Activated CD8-positive, alpha-beta memory T cell treated with anti-CD3 and anti-CD28 coated beads, Interleukin-2, amount 50 U/mL, for 24 hours (primary cell): ENCODE data around the gene MAPRE3.

Experiments used
- DNase-seq: peaks from one replicate; pipeline ENCODE4 v3.0.0-alpha.2; 2020; ENCODE audit errors: extremely low read depth

Gene MAPRE3

DNA sequence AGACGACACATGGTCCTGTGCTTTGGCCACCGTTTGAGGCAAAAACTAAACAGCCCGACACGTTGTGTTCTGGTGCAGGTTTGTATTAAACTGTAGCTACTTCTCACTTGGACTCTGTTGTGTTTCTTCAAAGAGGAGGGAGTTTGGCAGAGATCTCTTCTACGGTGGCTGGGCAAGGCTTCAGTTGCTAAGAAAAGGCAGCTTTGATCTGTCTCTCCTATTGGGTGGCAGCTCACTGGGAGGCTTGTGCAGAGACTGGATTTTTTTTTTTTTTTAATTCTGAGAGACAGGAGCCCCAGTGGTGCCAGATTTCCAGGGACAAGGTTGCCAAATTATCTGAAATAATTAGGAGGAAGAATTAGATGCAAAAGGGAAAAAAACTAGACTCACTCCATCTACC is 20.2 kb upstream of the MAPRE3 start:
- DNase-seq, result no peak

DNA sequence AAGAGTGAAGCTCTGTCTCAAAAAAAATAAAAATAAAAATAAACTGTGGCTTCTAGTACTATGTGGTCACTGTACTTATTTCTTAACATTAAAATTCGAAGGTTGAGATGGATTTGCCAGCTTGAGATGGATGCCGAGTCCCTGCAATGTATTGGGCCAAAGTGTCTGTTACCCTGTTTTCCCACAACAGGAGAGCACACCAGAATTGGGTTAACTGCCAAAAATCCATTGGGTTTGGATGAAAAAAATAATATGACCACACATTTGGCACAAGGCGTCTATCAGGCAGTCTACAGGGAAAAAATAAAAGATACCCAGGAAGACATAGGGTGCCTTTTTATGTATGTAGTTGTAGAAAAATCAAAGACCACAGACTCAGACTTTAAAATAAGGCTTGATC is 19.2 kb upstream of the MAPRE3 start:
- DNase-seq, result no peak

DNA sequence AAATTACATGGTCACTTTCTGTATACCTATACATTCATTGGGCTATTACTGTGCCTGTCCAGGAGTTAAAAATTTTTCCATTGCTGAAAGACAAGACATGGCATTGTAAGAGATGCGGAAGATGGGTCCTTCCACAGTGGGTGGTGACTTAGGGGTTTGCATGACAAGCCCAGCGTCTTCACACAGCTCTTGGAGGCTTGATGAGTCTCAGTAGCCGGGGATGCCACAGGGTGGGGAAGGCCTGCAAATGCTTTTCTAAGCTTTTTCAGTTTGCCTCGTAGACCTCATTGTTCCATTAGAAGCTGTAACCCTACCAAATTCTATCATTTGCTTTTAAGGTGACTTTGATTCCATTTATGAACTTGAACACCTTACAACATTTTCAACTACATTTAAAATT is 18.1 kb upstream of the MAPRE3 start:
- DNase-seq, result no peak

DNA sequence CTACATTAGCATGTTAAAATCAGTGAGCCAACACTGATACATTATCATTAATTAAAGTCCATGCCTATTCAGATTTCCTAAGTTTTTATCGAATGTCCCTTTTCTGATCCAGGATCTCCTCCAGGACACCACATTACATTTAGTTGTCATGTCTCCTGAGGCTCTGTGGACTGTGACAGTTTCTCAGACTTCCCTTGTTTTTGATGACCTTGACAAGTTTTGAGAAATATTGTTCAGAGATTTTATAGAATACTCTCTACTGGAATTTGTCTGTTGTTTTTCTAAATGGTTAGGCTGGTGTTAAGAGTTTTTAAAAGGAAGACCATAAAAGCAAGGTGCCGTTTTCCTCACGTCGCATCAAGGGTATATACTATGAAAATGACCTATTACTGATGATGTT is 16.3 kb upstream of the MAPRE3 start:
- DNase-seq, result no peak

DNA sequence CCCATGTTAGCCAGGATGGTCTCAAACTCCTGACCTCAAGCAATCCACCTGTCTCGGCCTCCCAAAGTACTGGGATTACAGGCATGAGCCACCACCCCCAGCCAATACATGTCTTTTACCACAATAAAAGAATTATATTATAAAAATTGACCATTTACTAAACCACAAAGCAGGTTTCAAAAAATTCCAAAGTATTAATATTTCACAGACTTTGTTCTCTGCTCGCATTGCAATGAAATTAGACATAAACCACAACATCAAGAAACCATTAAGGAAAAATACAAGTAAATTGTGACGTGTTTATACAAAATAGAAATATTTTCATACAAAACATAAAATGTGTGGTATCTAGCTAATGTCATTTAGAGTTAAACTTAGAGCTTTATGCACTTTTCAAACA is 13.4 kb upstream of the MAPRE3 start:
- no peak for DNase-seq

DNA sequence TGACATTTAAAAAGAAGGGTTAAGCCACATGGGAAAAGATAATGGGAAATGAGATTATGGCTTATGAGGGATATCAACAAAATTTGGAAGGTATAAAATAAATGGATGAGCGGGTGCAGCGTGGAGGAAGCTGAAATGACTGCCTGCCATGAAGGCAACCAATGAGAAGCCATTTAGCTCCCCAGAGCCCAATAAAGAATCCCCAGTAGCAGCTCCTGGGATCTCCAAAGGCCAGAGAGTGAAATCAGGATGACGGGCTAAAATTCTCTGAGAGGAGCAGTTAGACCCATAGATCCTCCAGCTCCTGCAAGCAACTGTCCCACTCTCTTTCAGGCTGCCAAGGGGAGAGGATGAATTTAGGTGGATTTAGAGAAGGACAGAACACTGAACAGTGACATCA is 12.9 kb upstream of the MAPRE3 start:
- no peak for DNase-seq

DNA sequence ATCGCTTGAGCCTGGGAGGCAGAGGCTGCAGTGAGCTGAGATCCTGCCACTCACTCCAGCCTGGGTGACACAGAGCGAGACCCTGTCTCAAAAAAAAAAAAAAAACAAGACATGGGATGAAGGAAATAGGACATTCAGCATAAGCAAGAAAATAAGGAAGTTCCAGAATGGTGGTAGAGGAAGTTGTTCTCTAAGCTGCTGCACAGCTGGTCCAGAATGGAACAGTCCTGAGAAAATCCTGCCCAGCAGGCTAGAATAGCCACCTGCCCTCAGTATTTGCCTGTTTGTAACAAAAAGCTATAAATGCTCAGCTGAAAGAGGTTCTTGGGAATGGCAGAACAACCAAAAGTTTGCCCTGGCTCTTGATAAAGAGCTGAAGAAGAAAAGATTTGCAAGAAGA is 11.1 kb upstream of the MAPRE3 start:
- no peak for DNase-seq

DNA sequence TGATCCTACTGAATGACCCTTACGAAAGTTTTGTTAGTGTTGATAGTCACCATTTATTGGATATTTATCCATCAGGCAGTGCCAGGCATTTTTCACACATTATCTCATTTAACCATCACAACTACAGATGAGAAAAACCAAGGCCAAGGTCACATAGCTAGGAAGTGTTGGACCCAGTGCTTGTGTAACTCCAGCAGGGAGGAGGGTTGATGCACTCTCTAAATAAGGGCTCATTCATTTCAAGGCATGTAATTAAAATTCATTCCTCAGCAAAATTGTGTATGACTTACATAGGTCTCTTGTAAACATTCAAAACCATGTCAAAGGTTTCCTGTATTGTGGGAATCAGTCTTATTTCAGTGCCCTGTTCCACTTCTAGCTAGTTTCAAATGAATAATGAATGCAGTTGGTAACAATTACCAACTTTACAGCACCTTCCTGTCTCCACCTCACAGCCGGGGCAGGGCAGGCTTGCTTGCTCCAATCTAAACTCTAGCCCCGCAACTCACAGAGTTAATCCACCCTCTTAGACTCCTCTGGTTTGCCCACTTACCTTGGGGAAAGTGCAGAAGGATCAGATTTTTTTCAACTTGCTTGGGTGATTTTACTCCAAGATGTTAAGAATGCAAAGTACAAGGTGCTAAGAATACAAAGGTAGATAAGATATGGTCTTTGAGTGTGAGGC is 5.8 kb upstream of the MAPRE3 start:
- DNase-seq, result no peak

DNA sequence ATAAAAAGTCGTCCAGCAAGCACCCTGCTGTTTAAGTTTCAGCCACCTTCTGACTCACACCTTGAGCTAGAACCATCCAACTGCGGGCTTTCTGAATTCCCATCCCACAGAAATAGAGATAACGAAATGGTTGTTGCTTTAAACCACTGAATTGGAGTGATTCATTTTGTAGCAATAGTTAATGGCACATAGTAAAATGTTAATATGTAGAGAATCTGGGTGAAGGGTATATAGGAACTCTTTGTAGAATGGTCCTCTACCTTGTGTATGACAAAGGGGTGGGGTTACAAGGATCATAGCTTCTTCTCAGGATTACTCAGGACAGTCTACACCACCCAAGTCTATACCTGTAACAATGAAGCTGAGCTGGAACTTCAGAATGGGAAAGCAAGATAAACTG is 2.4 kb upstream of the MAPRE3 start:
- DNase-seq, result no peak

DNA sequence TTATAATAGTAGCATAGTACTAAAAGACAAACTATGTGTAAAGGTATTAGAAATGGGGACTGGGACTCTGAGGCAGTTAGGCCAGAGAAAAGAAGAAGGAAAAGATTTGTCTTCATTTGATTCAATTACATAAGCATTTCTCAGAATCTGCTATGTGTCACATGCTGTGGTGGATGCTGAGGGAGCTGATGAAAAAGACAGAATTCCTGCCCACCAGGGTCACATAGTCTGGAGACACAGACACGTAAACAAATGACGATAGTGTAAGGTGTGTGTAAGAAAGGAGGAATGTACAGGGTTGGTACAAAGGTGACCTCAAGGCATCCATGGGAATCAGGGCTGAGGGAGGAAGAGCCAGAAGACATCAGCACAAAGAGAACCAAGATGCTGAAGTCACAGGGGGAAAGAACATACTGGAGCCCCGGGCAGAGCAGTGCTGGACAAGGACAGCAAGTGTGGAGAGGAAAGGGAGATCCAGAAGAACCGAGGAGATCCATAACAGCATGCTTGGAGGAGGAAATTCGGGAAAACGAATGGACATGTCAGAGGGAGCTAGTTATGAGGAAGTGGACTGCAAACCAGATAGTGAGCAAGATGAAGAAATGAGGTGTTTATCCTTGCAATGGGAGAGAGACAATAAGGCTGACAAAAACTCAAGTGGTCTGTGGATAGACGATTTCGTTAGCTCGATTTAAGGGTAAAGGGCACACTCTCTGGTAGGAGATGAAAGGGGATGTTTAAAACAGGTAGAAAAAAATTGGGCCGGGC is 1.2 kb upstream of the MAPRE3 start:
- DNase-seq, result no peak

DNA sequence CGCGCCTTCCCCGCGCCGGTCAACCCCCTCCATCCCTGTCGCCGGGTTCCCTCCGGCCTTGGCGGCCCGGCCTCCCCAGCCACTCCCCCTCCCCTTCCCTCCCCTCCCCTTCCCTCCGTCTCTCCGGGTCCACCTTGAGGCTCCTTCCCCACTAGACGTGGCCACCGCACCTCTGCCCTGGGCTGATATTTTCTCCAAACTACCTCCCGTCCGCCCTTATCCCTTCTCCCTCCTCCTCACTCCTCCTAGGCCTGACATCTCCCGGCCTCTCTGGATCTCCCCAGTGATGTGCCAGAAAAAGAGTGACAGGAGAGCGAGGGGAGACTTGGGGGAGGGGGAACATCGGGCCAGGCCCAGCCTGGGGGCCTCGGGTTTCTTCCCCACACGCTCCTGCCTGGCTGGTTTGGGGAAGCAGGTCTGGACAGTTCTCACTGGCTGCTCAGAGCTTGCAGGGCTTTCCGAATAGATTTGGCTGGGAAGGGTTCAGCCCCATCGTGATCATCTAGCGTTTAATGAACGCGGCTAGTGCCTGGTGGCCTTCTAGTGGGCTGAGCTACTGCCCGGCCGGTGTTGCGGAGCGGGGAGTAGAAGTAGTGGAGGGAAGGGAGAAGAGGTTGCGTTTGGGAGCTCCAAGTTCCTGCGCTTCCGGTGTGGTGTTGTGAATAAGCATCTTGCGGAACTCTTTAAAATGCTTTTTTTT is 641 bp downstream of the MAPRE3 start:
- DNase-seq, result no peak

DNA sequence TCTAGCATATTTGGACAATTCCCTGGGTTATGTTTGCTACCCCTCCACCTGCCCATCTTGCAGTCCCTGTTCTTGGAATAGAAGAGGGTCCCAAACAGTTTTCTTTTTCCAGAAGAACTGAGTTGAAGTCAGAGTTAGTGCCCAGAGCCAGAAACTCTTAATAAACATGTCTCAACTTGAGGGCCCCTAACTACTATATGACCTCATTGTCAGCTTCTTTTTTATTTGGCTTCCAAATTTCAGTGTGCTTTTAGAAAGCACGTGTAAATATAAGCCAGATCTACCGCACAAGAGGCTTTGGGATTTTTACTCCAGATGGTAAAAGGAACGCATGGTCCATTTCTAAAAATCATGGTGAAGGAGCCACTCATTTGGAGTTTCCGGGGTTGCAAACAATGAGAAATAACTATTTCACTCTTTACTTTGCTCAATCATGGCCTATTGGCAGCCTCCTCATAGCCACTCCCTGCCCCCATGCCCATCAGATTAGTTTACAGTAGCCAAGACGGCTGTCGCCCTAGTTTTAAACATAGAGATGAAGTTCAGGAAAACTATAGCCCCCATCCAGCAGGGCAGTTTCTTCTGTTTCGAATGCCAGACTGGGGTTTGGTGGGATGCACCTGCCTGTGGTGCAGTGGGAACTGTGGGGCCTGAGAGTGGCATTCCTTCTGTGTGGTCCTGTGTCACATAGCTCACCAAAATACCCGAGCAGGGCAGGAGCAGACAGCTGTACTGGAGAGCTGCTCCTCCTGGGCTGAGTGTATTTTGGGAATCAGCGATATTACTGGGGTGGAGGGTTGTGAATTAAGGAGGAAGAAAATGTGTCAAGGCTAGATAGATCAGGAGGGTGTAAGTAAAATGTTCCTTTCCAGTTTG is 1.7 kb downstream of the MAPRE3 start:
- DNase-seq, result no peak

DNA sequence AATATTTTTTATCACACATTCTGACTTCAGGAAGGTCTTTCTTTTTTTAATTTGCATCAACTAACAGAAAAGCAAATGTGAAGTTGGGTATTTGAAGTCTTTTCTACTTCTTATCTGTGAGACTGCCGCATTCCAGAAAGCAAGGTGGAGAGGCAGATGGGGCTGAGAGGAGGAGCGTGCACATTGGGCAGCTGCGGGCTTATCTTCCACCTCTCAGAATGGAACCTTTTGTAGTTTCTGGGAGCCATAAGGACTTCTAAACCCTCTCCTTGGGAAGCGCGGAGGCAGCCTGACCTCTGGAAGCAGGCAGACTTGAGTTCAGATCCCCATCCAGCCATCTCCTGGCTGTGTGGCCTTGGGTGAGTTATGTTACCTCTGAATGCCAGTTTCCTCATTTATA is 3.9 kb downstream of the MAPRE3 start:
- DNase-seq, result no peak

DNA sequence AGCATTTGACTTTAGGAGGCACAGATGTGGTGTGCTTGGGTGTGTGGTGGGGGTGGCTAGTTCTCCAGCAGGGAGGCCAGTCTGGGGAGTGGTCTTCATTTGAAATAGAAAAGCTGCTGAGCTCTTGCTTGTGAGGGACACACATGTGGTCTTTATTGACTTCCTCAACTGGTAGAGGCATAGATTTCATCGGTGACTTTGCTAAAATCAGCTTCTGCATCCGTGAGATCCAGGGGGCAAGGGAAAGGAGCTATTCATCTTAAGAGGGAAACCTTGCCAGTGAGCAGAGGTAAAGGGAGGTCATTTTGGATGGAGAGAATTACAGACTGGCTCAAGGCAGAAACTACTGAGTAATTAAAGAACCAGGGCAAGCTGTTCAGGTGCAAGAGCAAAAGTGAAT is 4.7 kb downstream of the MAPRE3 start:
- DNase-seq, result no peak

DNA sequence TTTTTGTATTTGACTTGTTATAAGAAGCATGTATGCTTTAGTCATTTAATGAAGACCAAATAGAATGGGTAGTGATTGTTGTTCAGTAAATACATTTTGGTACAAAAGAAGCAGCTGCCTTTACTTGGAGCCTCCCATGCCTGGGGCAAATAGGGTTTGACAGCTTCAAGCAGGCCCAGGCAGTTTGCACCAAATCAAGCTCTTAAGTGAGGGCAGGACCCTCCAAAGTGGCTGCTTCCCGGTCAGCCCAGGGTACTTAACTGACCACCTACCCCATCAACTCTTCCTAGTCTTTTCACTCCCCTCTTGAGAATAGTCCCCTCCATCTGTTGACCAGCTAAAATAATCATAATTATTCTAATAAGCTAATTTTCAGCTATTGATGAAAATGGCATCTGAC is 5.2 kb downstream of the MAPRE3 start:
- no peak for DNase-seq

DNA sequence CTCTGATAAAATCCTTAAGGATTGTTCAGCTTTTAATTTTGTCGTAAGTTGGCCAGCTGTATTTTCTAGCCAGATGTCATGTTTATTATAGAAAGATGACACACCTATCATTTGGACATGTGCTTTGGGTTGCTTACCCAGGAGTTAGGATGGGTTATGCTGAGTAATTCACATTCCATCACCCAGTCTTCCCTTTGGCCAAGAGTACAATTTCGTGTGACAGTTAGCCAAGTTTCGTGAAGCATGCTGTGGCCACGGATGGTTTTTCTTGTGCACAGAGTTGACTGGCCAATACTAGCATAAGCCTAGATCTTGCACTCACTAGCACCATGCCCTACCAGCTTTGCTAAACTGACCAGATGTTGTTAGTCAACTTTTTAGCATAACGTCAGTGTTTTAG is 5.8 kb downstream of the MAPRE3 start:
- no peak for DNase-seq

DNA sequence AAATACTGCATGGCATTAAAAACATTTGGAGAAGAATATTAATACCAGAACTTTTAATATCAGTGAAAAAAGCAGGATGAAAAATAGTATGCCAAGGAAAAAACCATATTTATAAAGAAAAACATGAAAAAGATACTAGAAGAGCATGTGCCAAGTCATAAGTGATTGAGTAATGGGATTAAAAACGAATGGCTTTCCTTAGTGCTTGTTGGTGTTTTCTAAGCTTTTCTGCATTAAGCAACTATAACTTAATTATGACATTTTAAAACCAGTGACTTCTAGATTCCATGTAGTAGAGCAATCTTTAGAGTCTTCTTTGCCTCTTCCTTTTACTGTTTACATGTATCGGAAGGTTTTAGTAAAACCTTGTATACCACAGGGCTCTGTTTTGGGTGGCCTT is 6.6 kb downstream of the MAPRE3 start:
- DNase-seq, result no peak

DNA sequence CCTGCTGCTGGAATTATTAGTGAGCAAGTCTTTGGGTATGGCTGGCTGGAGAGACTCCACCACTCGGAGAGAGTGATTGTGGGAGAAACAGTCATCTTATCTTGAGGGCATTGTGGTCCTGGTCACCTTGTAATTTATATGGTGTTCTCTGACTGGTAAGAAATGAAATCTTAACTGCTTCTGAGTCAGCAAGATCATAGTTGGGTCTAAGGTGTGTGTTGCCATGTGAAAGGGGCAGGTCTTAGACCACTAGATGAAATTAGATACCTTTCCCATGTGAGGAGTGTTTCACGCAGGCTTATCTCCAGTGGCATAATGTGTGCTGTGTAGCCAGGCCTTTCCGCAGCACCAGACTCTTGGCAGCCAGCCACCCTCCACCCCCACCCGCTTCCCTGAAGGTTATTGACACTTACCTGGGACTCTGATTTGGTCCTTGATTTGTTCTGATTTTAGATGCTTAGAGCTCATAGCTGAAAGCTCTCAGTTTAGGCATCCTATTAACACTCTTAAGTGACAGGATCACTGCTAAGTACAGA is 7.7 kb downstream of the MAPRE3 start:
- DNase-seq, result no peak

DNA sequence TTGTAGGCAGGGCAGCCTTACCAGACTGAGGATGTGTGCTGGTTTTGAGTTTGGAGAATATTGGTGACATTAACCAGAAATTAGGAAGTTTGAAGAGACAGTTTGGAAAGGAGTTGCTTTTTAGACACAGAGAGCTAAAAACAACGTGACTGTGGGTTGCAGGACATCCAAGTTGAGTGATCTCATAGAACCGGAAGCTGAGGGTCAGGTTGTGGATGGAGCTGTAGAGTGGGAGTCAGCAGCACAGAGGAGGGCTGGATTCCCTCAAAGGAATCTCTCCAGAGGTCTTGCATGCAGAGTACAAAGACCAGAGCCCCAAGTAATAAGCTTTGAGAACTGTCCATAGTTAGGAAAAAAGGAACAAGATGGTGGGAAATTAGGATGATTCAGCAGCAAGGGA is 9.3 kb downstream of the MAPRE3 start:
- no peak for DNase-seq

DNA sequence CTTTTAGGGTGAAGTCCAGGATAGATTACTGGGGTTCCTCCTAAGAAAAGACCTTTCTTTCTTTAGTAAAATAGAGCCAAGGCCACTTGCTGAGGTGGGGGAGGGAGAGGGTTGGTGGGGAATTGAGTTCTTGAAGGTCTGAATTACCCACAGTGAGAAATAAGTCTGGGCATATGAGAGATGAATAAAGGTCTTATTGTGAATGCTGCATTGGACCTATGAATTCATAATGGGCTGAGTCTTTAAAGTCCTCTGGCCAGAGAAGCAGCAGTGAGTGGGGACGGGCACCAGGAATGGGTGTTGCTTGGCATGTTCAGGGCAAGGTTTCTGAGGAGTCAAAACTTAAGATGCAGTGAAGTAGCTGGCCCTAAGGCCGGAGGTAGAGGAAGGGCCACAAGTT is 10.5 kb downstream of the MAPRE3 start:
- DNase-seq, result no peak

DNA sequence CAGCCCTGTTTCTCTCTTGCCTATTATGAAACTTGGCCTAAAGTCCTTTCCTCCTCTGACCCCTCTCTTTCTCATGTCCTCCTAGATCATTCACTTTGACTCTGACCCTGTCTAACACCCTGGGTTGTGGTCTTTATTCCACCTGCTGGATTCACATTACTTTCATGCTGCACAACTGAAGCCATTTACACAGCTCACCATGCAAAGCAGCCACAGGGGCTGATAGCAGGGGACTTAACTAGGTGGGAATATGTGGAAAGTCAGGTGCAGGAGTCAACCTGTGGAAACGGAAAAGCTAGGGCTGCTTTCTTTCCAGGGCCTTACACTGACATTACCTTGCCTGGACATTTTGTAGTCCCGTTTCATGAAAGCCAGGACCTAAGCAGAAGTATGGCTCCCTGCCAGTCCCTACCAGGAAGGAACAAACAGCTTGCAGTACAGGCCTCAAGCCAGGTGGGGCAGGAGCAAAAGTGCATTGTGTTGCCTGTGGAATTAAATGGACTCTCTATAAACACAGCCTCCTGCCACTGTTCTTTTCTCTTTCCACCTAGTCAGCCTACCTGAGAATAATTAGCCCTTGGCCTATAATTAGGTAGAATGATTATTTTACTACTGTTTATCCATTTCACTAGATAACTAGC is 11.8 kb downstream of the MAPRE3 start:
- DNase-seq, result no peak
